CD4-positive, alpha-beta T cell treated with Interleukin-2 at 100 ng/mL for 4 hours (primary cell): Measurements from ENCODE around the gene IL1F10.

Experiments used
- DNase-seq: peaks from one replicate; pipeline ENCODE4 v3.0.0-alpha.2; 2020; ENCODE audit warnings: low spot score

IL1F10 gene, protein sequence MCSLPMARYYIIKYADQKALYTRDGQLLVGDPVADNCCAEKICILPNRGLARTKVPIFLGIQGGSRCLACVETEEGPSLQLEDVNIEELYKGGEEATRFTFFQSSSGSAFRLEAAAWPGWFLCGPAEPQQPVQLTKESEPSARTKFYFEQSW

GRCh38 chr2:113067681-113068080, at the start of gene IL1F10:
IL1F10 (plus strand) TSS chr2:113067970; CDS start chr2:113072739, 4,769 bp downstream.
- no peak for DNase-seq

GRCh38 chr2:113018509-113018908, 49.3 kb upstream of the IL1F10 start:
- no peak for DNase-seq

- no peak for DNase-seq
These were observed 46.5 kb upstream of the IL1F10 start for GRCh38 chr2:113021312-113021711.

DNA sequence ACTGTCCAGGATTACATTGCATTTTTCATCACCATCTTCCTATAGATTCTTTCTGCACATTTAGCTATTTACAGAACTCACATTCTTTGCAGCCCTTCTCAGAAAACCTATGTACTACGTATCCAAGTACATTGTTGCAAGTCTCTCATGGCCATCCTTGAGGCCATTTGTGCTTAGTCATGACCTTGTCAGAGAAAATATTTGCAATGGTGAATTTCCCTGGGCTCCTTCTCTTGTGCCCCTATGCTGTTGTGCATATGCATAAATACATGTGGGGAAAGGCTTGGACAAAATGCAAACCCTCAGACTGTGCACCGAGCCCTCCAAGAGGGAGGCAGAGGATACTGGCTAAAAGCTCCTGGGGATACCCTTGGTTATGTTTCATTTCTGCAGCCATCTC, 43.0 kb upstream of the IL1F10 start:
- DNase-seq, result no peak

DNA sequence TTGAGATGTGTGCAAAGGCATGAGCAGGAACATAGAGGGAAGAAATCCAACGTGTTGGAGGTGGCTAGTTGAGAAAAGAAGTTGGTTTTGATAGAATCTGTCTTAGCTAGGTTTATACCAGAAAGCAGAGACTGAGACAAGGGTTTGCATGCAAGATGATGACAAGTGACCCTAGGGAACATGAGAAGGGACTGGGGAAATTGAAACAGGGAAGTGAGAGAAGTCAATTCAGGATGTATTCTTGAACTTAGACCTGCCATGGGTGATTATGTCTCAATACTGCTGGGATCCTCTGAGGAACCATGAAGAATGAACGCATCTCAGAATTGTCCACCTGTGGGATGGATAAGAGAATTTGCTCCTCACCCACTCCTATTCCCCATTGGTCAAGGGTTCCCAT, 42.0 kb upstream of the IL1F10 start:
- no peak for DNase-seq

DNA sequence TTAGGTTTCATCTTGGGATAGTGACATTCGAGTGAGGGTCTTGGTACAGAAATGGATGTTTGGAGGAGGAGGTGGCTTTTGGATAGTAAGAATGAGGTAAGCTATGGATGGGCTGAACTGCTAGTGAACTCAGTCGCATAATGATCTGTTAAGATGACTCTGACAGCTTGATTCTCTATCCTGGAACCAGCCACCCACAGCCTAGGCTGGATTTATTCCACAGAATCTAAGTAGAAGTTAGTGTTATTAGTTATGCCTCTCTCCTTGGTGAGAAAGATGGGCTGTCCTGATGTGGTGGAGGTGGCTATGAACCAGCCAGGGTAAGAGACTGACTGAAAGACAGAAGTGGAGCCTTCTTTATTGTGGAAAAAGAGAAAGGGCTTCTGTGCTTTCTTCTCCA, 40.1 kb upstream of the IL1F10 start:
- DNase-seq, result no peak

DNA sequence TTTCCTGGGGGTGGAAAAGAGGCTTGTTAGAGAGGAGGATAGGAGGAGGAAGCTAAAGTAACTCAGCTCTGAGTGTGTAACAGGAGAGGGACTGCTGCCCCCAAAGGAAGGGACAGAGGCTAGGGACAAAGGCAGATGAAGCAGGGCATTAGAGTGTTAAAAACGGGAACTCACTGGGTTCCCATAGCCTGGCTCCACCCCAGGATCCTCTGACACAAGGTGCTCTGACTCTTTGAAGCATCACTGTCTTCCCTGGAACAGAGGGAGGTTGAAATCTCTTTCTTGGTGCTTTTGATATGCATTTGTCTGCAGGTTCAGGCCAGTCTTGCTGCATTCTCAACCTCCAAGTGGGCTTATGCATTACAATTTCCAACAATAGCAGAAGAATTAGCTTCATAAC, 39.7 kb upstream of the IL1F10 start:
- DNase-seq, result no peak

DNA sequence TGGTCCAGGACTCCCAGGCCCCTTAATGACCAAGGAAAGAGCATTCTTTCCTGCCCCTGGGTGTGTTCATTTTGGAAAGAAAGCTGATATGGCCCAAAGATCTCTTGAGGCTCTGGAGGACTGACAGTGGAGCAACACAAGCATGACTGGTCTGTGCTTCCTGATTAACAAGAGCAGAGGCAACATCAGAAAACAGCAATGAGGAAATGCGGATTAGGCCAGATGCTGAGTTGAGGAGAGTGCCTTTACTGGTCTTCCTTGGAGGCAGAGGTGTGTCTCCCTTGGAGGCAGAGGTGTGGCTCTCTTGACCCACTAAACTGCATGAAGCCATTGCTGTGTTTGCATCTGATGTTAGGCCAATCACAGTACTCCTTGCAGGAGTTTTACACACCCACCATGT, 35.0 kb upstream of the IL1F10 start:
- DNase-seq, result no peak

GRCh38 chr2:113034016-113034415, 33.8 kb upstream of the IL1F10 start:
- DNase-seq, result no peak

DNA sequence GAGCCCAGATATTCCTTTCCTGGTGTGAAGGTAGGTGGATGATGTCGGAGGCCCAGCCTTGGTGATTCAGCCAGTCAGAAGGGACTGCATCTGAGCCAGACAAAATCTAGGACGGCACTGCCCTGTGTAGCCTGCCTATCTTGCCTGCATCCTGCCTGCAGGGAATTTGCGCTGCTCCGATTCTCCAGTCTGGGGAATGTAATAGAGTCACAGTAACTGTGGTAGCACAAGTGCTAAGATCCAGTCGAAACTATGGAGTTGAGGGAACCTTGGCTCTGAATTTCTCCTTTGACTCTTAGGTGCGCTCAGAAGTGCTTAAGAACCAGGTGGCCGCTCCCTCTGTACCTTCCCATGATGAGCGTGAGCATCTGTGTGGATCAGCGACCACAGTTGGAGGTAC, 31.0 kb upstream of the IL1F10 start:
- DNase-seq, result no peak

GRCh38 chr2:113038291-113038690, 29.5 kb upstream of the IL1F10 start:
- no peak for DNase-seq

DNA sequence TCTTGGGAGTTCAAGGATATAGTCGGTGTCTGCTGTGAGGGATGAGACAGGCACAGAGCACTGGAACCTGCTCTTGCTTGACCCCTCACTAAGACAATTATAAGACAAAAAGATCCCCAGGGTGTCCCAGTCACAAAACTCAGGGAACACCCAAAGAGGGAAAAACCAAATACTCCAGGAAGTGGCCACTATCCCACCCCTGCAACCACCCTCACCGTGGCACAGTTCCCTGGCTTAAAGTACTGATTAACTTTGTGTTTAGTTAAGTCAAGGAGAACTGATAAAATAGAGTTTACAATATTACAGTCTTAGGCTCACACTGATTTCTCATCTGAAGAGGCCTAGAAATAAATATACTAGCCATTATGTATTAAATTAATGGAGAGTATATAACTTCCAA, 28.6 kb upstream of the IL1F10 start:
- DNase-seq, result no peak

DNA sequence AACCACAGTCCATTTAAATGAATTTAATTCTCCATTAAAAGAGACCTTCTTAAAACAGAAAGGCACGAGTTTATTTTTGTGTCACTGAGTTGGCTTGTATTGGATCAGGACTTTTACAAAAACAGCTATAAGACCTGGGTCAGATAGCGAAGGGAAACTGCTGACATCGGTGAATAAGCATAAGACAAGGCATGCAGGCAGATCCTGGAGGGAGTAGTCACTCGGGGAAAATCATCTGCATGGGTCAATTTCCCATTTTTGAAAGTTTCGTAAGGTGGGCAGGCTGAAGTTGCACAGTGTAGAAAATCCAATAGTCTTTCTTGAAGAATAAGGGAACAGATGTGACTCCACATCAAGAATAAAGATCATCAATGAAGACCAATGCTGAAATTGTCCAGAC, 28.1 kb upstream of the IL1F10 start:
- DNase-seq, result no peak

- DNase-seq, result no peak
These were observed 25.9 kb upstream of the IL1F10 start for GRCh38 chr2:113041871-113042270.

- no peak for DNase-seq
These were observed 21.3 kb upstream of the IL1F10 start for GRCh38 chr2:113046465-113046864.

- DNase-seq, result no peak
These were observed 16.6 kb upstream of the IL1F10 start for GRCh38 chr2:113050921-113051895.

DNA sequence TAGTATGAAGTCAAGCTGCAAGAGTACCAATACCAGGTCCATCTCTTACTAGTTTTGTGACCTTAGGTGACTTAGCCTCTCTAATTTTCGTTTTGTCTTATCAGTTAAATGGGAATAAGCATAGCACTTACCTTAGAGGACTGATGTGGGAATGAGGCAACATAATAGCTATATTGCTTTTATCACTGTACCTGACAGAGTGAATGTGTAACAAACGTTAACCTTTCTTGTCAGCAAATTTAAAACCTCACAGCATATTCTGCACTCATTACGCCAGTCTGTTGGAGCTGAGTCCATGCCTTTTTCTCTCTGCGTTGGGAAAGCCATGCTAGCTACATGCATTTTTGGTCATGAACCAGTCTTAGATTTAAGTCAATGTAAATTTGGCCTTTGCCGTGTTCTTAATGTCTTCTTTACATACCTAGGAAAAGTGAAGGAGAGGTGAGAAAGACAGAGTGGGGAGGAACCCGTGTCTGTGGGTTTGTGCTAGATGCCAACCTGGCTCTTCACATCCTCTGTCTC, 15.3 kb upstream of the IL1F10 start, which contains the start of gene IL36B:
Gene IL36B (minus strand): TSS at position 472 of the 522 bp plus-strand sequence.
- DNase-seq, result no peak

DNA sequence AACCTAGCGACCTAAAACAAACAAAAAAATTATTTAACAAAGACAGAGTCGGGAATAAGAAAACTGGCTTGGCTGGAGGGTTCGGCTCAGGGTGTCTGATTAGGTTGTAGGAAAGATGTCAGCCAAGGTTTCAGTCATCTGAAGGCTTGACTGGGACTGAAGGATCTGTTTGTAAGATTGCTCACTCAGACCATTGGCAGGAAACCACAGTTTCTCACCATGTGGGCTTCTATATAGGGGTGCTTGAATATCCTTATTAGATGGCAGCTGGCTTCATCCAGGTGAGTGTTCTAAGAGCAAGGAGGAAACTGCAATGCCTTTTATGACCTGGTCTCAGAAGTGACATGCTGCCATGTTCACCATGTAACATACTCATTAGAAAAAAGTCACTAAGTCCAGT, 14.1 kb upstream of the IL1F10 start:
- DNase-seq, result no peak

GRCh38 chr2:113054066-113054465, 13.7 kb upstream of the IL1F10 start:
- DNase-seq, result no peak

DNA sequence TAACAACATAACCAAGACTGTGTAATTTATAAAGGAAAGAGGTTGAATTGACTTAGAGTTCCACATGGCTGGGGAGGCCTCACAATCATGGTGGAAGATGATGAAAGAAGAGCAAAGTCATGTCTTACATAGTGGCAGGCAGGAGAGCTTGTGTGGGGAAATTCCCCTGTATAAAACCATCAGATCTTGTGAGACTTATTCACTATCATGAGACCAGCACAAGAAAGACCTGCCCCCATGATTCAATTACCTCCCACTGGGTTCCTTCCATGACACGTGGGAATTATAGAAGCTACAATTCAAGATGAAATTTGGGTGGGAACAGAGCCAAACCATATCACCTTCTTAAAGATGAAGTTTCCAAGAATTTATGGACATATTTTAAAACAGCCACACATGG, 11.2 kb upstream of the IL1F10 start:
- DNase-seq, result no peak

- no peak for DNase-seq
These were observed 10.7 kb upstream of the IL1F10 start for GRCh38 chr2:113057117-113057516.

GRCh38 chr2:113058411-113058994, 9.3 kb upstream of the IL1F10 start:
- no peak for DNase-seq
